Renal cortex interstitium (tissue), 15 donors: ENCODE data around the gene CFHR3. TPM values are rescaled to one million over a fixed set of nuclear protein-coding genes. Genes with fewer than 3 reads are reported as not detected.
"Not testable (repeated sequence)": the region's sequence is repeated elsewhere in the genome, so short reads cannot be mapped to it uniquely, and the experiment has no call there.

Experiments used
- DNase-seq, 11 donors: peaks; one replicate each; pipeline ENCODE4 v3.0.0-alpha.2; 2013; ENCODE audit warnings: low read depth in 9 of 11, low spot score in 4 of 11; ENCODE audit errors: extremely low read depth in 1 of 11
- long read RNA-seq, 16 experiments: transcript quantifications; one replicate each; lab custom pipeline, GENCODE V29; 2026
- polyA plus RNA-seq, 3 donors: library from polyadenylated mRNA; unstranded; fragments of 120-200 nt; gene quantifications; one replicate each; pipeline ENCODE4 v1.2.1, GENCODE V29; 2013; ENCODE audit not compliant: insufficient read length in 3 of 3

CFHR3 gene
- polyA plus RNA-seq, result under 1 TPM in 2 of 3 donors, not detected in 1; 0.13 to 0.18 TPM
- long read RNA-seq, donor 1, result 0 reads
- long read RNA-seq, donor 2, result 0 reads
- long read RNA-seq, donor 3, result 0 reads
- long read RNA-seq, donor 4, result 0 reads
- long read RNA-seq, donor 5, result 0 reads
- long read RNA-seq, donor 6, result 0 reads
- long read RNA-seq, donor 7, result 0 reads
- long read RNA-seq, donor 8, result 0 reads
- long read RNA-seq, donor 9, result 0 reads
- long read RNA-seq, donor 10, result 0 reads
- long read RNA-seq, donor 11, result 0 reads
- long read RNA-seq, donor 12, result 0 reads
- long read RNA-seq, donor 13, result 0 reads
- long read RNA-seq, donor 14, result 0 reads
- long read RNA-seq, donor 15, result 0 reads
- long read RNA-seq, donor 16, result 0 reads

GRCh38 chr1:196774603-196775002, at the start of gene CFHR3:
CFHR3 (plus strand) TSS chr1:196774840; CDS start chr1:196774887, 47 bp downstream.
- no peak for DNase-seq

DNA sequence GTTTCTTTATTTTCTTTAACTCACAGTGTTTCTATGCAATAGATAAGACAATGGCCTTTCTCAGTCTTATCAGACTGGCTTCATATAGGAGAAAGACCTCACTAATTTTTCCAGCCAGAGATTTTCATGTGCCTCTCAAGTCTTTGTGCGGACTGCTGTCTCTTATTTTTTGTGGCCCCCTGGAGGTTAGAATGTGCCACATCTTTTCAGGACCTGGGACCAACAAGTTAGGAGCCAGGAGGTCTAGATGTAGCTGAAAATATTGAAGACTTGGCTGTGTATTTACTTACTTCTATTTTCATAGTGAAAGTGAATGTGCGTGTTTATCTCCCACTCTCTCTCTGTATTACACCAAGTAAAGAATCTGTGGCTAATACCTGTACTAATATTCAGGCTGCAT, 42.1 kb upstream of the CFHR3 start:
- DNase-seq, result no peak

- no peak for DNase-seq
Observed at GRCh38 chr1:196733091-196733970, 41.3 kb upstream of the CFHR3 start.

DNA sequence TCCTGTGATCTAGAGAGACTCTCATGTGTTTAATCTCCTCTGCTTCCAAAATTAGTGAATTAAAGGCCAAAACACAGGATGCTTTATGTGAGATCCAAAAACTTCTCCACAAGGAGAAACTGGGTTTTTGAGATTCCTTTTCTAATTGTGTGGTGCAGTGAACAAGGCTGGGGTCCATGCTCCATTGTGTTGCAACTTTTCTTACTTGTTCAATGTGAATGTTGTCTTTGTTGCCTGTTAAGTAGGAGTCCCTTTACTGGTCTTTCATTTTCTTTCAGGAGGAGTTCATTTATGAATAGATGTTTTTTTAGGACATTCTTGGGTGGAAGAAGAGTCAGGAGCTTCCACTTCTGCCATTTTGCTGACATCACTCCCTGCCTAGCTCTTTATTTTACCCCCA, 40.6 kb upstream of the CFHR3 start:
- no peak for DNase-seq

GRCh38 chr1:196734460-196734859, 40.2 kb upstream of the CFHR3 start:
- no peak for DNase-seq

DNA sequence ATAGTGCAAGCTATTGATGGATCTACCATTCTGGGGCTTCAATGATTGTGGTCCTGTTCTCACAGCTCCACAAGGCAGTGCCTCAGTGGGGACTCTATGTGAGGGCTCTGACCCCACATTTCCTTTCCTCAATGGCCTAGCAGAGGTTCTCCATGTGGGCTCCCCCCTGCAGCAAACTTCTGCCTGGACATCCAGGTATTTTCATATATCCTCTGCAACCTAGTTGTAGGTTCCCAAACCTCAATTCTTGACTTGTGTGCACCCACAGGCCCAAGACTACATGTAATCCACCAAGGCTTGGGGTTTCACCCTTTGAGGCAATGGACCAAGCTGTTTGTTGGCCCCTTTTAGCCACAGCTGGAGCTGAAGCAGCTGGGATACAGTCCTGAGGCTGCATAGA, 35.9 kb upstream of the CFHR3 start:
- DNase-seq, result no peak

GRCh38 chr1:196743244-196743643, 31.4 kb upstream of the CFHR3 start:
- DNase-seq, result peak in 1 of 11 donors; percentile 5

DNA sequence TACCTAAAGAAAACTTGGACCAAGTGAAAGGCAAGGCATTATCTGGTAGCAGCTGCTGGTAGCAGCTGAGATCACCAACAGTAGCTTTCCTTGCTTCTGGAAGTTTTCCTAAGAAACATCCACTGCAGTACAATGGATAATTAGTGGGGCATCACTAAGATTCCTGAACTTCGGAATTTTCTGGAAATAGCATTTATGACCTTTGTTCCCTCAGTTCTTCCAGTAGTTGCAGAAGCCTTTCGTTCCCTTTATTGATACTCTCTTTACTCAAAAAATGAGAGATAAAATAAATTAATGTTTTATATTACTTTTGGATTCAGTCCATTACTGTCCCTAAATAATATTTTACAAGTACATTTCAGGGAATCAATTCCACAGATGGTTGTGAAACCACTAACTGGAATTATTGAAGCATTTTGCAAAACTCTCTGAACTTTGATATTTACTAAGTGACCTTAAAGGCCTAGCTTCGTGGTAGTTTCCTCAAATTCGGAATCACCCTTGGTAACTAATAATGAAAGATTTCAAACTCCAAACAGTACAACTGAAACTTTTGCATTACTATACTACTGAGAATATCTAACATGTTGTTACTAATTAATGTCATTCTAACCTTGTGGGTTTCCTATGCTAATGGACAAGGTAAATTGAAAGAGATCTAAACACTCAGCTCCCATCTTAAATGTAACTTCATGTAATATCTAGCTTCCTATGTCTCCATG, 9.5 kb upstream of the CFHR3 start:
- not testable (repeated sequence) for DNase-seq

DNA sequence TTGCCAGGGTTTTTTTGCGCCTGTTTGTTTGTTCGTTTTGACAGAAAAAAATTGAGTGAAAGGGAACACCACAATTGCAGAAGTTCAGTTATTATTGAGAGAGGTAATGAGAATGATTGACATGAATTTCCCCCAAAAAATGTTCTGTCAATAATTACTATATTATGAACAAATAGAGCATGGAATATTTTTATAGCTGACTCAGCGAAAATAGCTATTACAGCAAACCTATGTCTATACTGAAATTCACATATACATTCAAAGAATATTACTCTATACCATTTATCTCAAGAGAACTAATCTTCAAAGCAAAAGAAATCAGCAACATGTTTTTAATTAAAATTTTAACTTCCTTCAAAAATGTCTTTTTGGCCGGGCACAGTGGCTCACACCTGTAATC, 4.8 kb upstream of the CFHR3 start:
- DNase-seq, result not testable (repeated sequence)

DNA sequence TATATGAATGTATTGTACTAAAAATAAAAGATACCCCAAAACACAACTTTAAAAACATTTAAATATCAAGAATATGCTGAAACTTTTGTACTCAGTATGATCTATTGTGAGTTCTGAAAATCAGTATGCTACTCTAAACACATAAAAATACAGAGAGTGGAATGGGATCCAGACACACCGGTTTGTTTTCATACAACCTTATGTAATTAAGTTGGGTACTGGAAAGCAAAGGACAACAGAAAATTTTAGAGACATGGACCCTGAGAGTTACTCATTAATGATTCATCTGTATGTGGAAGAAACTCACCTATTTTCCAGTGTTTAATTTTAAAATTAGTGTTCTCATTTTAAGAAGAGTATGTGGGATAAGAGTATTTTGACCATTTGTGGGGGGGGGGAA, 927 bp upstream of the CFHR3 start:
- no peak for DNase-seq

GRCh38 chr1:196774175-196774574, 465 bp upstream of the CFHR3 start:
- DNase-seq, result no peak

DNA sequence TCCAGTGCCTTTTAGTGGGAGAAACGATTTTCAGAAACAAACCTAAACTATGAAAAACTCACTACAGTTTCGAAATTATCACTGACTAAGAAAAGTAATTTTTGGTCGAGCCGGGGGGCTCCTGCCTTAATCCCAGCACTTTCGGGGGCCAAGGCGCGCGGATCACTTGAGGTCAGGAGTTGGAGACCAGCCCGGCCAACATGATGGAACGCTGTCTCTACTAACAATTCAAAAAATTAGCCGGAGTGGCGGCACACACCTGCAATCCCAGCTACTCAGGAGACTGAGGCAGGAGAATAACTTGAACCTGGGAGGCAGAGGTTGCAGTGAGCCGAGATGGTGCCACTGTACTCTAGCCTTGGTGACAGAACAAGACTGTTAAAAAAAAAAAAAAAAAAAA, 3.0 kb downstream of the CFHR3 start:
- no peak for DNase-seq

- DNase-seq, result no peak
Observed at GRCh38 chr1:196779093-196779492, 4.5 kb downstream of the CFHR3 start.

- DNase-seq, result not testable (repeated sequence)
Observed at GRCh38 chr1:196791252-196791651, 16.6 kb downstream of the CFHR3 start.

DNA sequence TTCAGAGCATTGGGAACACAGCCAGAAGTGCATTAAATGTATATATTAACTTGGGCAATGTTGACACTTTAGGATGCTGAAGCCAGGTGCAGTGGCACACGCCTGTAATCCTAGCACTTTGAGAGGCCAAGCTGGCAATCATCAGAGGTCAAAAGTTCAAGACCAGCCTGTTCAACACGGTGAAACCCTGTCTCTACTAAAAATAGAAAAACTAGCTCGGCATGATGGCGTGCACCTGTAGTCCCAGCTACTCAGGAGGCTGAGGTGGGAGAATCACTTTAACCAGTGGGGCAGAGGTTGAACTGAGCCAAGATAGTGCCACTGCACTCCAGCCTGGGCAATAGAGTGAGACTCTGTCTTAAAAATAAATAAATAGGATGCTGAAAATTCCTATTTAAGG, 19.5 kb downstream of the CFHR3 start:
- not testable (repeated sequence) for DNase-seq

GRCh38 chr1:196797891-196798290, 23.3 kb downstream of the CFHR3 start:
- DNase-seq, result no peak

GRCh38 chr1:196801920-196802319, 27.3 kb downstream of the CFHR3 start:
- not testable (repeated sequence) for DNase-seq

DNA sequence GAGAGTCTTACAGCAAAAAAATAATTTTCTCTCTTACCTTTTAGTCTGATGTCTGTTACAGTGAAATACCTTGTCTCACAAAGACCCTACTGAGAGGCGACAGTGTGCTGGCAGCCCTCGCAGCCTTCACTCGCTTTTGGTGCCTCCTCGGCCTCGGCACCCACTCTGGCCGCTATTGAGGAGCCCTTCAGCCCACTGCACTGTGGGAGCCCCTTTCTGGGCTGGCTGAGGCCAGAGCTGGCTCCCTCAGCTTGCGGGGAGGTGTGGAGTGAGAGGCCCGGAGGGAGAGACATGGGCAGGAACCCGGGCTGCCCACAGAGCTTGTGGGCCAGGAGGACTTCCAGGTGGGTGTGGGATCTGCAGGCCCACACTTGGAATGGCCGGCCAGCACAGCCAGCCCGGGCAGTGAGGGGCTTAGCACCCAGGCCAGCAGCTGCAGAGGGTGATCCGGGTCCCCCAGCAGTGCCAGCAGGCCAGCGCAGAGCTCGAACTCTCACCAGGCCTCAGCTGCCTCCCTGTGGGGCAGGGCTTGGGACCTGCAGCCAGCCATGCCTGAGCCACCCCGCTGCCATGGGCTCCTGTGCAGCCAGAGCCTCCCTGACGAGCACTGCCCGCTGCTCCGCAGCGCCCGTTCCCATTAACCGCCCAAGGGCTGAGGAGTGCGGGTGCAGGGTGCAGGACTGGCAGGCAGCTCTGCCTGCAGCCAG, 34.0 kb downstream of the CFHR3 start:
- no peak for DNase-seq

DNA sequence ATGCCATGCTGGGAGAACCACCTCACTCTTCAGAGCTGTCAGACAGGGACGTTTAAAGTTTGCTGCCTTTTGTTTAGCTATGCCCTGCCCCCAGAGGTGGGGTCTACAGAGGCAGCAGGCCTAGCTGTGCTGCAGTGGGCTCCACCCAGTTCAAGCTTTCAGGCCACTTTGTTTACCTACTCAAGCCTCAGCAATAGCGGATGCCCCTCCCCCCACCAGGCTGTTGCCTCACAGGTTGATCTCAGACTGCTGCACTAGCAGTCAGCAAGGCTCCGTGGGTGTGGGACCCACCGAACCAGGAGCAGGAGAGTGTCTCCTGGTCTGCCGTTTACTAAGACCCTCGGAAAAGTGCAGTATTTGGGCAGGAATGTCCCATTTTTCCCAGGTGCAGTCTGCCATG, 42.8 kb downstream of the CFHR3 start:
- DNase-seq, result not testable (repeated sequence)
